ENCODE results near the gene LAMA5. TPM values are rescaled to one million over a fixed set of nuclear protein-coding genes. Genes with fewer than 3 reads are reported as not detected.

LAMA5 gene
- total RNA-seq, 1 donor from 2014 or later: 83.4 TPM

DNA sequence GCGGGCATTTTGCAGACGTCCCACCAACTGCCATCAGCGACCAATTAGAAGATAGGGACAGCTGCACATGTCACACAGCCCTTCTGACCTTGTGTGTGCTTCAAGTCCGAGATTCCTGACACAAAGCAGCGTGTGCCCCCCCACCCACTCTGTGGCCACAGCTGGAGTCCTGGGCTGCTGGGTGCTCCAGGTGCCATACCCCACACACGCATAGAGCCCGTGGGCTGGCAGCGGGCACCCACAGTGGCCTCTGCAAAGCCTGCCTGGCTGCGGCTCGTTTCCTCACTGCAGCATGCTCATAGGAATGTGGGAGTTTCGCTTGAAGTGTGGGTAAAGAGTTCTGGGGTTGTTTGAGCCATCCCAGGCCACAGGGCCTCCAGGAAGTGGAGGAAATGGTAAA, 66.8 kb downstream of the LAMA5 start:
- ATAC-seq: no peak

- ATAC-seq: no peak
Measured at GRCh38 chr20:62299666-62300236, 67.4 kb downstream of the LAMA5 start.

- ATAC-seq: no peak
Measured at GRCh38 chr20:62298577-62299249, 68.4 kb downstream of the LAMA5 start.

GRCh38 chr20:62297449-62298227, 69.5 kb downstream of the LAMA5 start:
- ATAC-seq: no peak

DNA sequence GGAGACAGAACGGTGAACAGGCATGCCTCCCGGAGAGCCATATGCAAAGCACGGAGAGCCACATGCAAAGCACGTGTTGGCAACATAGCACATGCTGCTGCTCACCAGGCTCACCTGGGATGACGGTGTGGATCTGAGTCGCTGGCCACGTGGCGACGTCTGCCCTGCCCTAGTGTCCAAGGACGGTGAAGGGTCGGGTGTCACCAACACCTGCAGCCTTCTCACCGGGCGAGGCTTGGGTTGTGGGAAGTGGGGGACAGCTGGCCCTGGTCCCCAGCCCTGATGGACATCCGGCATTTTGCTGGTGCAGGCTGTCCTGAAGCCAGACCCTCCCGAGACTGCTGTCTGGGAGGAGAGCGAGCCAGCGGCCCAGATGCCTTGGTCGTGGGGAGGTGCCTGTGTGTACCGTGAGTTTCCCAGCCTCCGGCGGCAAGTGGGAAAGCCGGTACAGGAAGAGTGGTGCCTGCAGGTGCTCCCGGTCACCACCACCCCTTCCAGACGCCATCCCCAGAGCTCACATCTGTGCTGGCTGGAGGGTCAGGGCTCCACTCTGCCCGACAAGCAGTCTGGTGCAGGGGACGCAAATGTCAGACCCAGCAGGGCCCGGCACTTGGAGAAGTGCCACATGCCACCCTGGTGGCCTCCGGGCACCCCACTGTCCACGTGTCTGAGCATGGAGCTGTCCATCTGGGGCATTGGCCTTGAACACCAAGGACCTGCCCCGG, 70.2 kb downstream of the LAMA5 start:
- ATAC-seq: no peak

GRCh38 chr20:62294516-62294915, 72.6 kb downstream of the LAMA5 start:
- ATAC-seq: no peak

GRCh38 chr20:62293946-62294345, 73.2 kb downstream of the LAMA5 start:
- no peak for ATAC-seq

DNA sequence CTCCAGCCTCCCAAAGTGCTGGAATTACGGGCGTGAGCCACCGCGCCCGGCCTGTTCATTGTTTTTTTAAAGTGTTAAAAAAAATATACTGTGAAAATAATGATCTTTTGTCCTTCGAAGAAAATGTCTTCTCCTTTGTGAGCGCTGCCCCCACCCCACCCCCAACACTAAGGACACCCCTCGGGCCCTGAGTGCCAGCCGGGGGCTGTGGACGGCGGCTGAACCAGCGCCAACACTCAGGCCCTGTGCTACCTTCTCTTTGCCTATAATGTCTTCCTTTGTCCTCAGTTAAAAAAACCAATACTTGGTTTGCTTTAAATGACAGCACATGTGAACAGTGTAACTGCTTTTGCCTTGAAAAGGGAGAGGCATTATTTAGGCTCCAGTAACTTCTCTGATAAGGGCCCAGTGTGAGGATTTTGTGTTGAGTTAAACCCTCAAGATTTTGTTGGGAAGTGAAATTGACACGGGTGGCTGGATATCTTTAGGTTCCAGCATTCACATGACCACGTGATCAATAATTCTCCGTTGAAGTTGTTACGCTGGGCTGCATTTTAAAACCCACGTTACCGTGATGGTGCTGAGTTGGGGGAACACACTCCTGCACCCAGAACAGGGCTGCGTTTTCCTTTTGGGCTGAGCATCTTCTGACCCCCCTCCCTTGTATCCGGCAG, 73.9 kb downstream of the LAMA5 start:
- no peak for ATAC-seq

GRCh38 chr20:62292108-62292507, 75.0 kb downstream of the LAMA5 start:
- no peak for ATAC-seq

GRCh38 chr20:62291251-62292066, 75.7 kb downstream of the LAMA5 start:
- ATAC-seq: peak; percentile 17

DNA sequence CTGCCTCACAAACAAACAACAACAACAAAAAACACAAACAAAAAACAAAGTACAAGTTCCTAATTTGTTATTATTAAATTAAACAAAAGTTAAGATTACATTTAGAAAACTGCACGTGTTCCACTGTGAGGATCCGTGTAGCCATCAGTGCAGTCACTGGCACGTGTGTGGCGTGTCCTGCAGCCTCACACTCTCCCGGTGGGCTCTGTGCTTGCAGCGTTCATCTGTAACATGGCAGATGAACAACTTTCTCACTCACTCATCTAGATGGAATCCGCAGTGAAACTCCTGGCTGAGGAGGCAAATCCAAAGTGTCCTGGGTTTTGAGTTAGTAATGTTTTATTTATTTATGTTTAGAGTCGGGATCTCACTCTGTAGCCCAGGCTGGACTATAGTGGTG, 77.2 kb downstream of the LAMA5 start:
- ATAC-seq: no peak

- no peak for ATAC-seq
Measured at GRCh38 chr20:62289131-62289530, 78.0 kb downstream of the LAMA5 start.

DNA sequence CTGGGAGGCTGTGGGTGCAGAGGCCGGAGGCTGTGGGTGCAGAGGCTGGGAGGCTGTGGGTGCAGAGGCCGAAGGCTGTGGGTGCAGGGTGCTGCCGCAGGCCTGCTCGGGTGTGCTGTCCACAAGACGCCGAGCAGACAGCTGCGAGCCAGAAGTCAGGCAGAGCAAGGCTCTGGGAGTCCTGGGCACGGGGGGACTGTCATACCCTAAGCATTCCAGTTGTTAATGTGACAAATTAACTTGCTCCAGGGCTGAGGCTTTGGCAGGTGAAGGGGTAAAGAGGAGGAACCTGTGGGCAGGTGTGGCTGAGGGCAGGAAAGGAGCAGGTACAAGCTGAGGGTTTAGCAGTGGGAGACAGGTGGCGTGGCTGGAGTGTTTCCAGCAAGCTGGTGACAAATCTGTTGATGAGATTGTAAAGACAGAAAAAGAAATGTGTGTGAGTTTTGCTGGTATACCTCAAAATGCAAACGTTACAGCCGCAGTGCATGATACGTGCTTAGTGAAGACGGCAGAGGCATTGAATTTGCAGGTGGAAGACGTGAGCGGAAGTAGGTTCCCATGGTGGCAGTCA, 78.5 kb downstream of the LAMA5 start:
- ATAC-seq: no peak

DNA sequence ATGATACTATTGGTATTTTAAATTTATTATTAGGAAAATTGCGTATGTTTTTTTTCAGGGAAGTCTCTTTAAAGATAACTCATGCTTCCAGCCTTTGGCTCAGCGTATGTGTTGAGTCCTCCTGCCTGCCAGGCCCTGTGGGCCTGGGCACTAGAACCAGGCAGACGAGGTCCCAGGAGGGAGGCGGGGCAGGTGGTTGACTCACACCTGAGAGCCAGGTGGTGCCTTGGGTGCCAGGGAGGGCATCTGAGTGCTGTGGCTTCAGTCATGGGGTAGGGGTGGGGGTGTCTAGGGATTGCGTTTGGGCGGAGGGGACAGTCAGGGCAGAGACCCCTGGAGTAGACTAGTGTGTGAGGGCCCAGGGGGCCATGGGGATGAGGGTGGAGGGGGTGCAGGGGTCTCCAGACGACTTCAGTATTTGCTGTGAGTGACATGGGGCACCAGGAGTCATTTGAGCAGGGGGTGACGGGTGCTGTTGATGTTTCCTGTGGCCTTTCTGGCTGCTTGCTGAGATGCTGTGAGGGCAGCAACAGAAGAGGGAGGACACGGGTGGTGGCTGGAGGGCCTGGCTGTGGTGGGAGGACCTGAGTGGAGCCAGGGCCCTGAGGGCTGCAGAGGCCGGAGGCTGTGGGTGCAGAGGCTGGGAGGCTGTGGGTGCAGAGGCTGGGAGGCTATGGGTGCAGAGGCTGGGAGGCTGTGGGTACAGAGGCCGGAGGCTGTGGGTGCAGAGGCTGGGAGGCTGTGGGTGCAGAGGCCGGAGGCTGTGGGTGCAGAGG, 79.2 kb downstream of the LAMA5 start:
- peak; percentile 75 for ATAC-seq

DNA sequence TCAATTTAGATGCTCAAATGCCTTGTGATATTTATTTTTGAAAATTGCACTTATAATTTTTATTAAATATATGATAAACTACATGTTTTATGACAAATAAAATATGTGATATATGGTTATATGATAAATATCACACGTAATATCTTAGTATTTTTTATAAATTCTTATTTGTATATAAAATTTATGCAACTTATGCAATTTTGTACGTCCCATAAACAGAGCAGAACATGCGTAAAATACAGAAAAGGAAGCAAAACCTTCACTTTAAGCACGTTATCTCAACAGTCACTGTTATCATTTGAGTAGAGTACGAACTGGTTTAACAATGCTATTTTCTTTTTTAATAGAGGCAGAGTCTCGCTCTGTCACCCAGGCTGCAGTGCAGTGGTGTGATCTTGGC, 80.0 kb downstream of the LAMA5 start:
- no peak for ATAC-seq

GRCh38 chr20:62286493-62287064, 80.5 kb downstream of the LAMA5 start:
- no peak for ATAC-seq

- peak; percentile 36 for ATAC-seq
Measured at GRCh38 chr20:62285722-62286121, 81.4 kb downstream of the LAMA5 start.

DNA sequence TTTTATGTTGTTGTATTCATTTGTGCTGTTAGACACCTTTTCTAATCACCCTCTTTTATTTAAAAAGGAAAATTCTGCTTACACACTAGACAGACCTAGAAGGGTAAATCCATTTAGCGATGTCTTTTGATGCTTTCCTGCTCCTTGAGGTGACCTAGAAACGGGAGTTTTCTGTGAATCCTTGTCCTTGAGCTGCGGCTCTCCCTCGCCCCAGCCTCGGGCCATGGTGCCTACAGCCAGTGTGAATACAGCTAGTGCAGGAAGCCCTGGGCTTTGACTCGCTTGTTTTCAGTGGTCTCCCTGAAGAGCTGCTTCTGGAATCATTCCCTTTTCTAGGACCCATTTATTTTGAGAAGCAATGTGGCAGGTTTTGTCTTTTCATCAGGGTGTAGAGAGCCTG, 82.0 kb downstream of the LAMA5 start:
- no peak for ATAC-seq

- no peak for ATAC-seq
Measured at GRCh38 chr20:62284448-62284847, 82.7 kb downstream of the LAMA5 start.

- ATAC-seq: no peak
Measured at GRCh38 chr20:62282877-62283503, 84.1 kb downstream of the LAMA5 start.

Measured in esophagus mucosa (tissue), 1 donor.